HL-60 (cell line): ENCODE data around the gene ZNF502.

Experiments used
- DNase-seq, 2 experiments: peaks; one replicate each; pipeline ENCODE4 v3.0.0-alpha.2; 2010 to 2020; ENCODE audit warnings: low read depth in 1 of 2, low spot score in 1 of 2
- H3K27ac ChIP-seq: fragments of 250-450 bp; sonication (Bioruptor Pico); replicated peaks from 2 replicates; pipeline ENCODE4 v1.5.1; 2020; ENCODE audit warnings: mild to moderate bottlenecking, moderate library complexity
- H3K27me3 ChIP-seq: fragments of 250-450 bp; sonication (Bioruptor Pico); 2 replicates; pipeline ENCODE4 v1.5.1; 2021; ENCODE audit warnings: mild to moderate bottlenecking, moderate library complexity; ENCODE audit not compliant: insufficient read depth, poor library complexity, severe bottlenecking
- H3K4me3 ChIP-seq: replicated peaks from 2 replicates; pipeline ENCODE4 v1.5.1; 2011; ENCODE audit warnings: mild to moderate bottlenecking, control low read depth, low read length; ENCODE audit not compliant: insufficient read depth
- GABPA ChIP-seq: IDR thresholded peaks from 2 replicates; pipeline ENCODE4 v1.6.1; 2012; ENCODE audit warnings: low read depth
- POLR2AphosphoS5 ChIP-seq: IDR thresholded peaks from 2 replicates; pipeline ENCODE4 v1.6.1; 2012; ENCODE audit warnings: low read depth
- SPI1 ChIP-seq: IDR thresholded peaks from 2 replicates; pipeline ENCODE4 v1.6.1; 2012; ENCODE audit warnings: low read depth, mild to moderate bottlenecking, borderline replicate concordance
- TF ChIP-seq, protein P1 (sequence below): IDR thresholded peaks from 2 replicates; pipeline ENCODE4 v1.6.1; 2012; ENCODE audit warnings: low read depth; ENCODE audit not compliant: insufficient replicate concordance
- TF ChIP-seq, protein P2 (sequence below): IDR thresholded peaks from one replicate; pipeline ENCODE4 v1.5.1; 2011; ENCODE audit warnings: low read length, control low read depth, inconsistent platforms; ENCODE audit not compliant: insufficient read depth

ZNF502 gene

DNA sequence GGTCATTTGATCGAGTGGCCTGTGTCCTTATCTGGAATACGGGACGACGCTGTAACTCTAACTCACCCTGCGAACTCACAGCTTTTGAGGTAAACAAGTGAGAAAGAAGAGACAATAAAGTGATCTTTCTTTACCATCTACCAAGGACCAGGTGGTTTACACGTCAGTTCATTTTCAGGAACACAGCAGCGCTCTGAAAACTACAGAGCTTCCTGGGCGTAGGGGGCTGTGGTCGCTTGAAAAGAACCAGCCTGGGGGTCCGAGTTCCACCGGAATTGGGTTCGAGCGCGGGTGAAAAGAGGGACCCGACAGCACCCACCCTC is 48.6 kb downstream of the ZNF502 start:
- DNase-seq = peak in 1 of 2 experiments; percentile 1
- peak overlapping the region; percentile 81 for H3K27ac ChIP-seq
- peak overlapping the region; percentile 77 for H3K4me3 ChIP-seq
- H3K27me3 ChIP-seq = no peaks in the 10 kb centered on the region
- TF ChIP-seq GABPA (no peak), SPI1 (no peak), POLR2AphosphoS5 (no peak)
- TF ChIP-seq, protein P1, sequence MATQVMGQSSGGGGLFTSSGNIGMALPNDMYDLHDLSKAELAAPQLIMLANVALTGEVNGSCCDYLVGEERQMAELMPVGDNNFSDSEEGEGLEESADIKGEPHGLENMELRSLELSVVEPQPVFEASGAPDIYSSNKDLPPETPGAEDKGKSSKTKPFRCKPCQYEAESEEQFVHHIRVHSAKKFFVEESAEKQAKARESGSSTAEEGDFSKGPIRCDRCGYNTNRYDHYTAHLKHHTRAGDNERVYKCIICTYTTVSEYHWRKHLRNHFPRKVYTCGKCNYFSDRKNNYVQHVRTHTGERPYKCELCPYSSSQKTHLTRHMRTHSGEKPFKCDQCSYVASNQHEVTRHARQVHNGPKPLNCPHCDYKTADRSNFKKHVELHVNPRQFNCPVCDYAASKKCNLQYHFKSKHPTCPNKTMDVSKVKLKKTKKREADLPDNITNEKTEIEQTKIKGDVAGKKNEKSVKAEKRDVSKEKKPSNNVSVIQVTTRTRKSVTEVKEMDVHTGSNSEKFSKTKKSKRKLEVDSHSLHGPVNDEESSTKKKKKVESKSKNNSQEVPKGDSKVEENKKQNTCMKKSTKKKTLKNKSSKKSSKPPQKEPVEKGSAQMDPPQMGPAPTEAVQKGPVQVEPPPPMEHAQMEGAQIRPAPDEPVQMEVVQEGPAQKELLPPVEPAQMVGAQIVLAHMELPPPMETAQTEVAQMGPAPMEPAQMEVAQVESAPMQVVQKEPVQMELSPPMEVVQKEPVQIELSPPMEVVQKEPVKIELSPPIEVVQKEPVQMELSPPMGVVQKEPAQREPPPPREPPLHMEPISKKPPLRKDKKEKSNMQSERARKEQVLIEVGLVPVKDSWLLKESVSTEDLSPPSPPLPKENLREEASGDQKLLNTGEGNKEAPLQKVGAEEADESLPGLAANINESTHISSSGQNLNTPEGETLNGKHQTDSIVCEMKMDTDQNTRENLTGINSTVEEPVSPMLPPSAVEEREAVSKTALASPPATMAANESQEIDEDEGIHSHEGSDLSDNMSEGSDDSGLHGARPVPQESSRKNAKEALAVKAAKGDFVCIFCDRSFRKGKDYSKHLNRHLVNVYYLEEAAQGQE = no peak
- TF ChIP-seq, protein P2, sequence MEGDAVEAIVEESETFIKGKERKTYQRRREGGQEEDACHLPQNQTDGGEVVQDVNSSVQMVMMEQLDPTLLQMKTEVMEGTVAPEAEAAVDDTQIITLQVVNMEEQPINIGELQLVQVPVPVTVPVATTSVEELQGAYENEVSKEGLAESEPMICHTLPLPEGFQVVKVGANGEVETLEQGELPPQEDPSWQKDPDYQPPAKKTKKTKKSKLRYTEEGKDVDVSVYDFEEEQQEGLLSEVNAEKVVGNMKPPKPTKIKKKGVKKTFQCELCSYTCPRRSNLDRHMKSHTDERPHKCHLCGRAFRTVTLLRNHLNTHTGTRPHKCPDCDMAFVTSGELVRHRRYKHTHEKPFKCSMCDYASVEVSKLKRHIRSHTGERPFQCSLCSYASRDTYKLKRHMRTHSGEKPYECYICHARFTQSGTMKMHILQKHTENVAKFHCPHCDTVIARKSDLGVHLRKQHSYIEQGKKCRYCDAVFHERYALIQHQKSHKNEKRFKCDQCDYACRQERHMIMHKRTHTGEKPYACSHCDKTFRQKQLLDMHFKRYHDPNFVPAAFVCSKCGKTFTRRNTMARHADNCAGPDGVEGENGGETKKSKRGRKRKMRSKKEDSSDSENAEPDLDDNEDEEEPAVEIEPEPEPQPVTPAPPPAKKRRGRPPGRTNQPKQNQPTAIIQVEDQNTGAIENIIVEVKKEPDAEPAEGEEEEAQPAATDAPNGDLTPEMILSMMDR = no peak

DNA sequence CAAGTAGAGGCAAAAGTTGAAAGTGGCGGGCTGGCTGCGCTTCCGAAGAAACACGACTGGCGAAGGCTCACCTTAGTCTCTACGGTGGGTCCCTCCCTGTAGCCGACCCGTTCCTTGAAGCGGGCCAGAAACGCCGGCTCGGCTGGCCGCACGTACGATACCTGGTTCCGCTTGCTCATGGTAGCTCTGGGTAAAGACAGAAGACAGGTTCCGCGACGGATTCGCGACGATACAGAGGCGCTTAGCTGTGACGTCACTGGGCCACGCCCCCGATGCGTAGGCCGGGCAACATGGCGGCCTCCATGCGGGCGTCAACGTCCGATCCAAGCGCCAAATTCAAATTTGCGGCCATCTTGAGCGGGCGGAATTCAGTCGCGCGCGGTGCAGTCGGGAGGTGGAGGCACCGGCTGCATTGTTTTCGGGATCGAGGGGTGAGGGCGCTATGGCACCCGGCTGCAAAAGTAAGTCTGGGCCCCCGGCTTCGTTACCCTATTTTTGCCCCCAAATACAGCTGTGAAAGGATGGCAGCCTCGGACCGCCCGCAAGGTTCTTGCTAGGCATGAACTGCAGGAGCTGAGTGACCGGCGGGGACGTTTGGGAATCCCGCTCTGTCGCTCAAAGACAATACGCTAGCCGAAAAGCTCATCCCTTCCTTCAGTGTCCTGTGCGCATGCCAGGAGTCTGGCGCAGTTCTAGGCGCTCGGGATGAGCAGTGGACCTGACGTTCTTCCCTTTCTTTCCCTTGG is 49.1 kb downstream of the ZNF502 start, which contains the start of the genes KIAA1143 and KIF15:
Gene KIAA1143, minus strand, starts transcription at position 196 of the 746 bp plus-strand sequence. Its CDS starts 17 bp downstream, at position 179.
Gene KIF15, plus strand, starts transcription at position 371 of the 746 bp plus-strand sequence. Its CDS starts 72 bp downstream, at position 443.
- TF ChIP-seq, protein P2 = no peak
- TF ChIP-seq GABPA (no peak), SPI1 (no peak), POLR2AphosphoS5 (peak; percentile 81; the same call in 1 of the 2 replicates)
- TF ChIP-seq, protein P1 = peak; percentile 47
- peak; percentile 95 to 96 for DNase-seq
- Histone ChIP-seq H3K27ac (peak within 1 kb of the TSS; percentile 81), H3K27me3 (no peaks in the 10 kb centered on the region), H3K4me3 (peak within 1 kb of the TSS; percentile 77)

DNA sequence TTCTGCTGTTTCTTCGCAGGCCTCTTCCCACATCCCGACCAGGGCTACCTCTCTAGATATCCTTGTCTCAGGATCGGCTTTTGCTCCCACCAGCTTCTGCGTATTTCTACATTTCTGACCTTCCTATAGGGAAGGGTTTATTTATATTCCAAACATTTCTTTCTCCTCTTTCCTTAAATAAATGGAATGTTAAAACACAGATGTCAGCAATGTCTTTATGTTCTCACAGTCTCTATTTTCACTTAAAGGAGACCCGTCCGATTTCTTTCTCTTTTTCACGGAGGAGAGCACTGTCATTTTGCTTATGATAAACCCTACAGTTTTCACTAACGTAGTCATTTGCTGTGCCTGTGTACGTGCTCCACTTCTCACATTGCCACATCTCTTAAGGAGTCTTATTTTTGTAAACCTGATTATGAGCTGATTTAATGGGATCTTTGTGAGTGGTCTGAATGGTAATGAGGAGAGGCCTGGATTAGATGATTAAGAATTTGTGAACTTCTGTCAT is 49.8 kb downstream of the ZNF502 start:
- Histone ChIP-seq H3K27ac (peak overlapping the region; percentile 81), H3K4me3 (peak overlapping the region; percentile 77), H3K27me3 (no peaks in the 10 kb centered on the region)
- DNase-seq = peak in 1 of 2 experiments; percentile 2
- TF ChIP-seq, protein P1 = no peak
- TF ChIP-seq SPI1 (no peak), POLR2AphosphoS5 (no peak), GABPA (no peak)
- TF ChIP-seq, protein P2 = no peak
